ENCODE measurements around the gene CCDC28B. TPM values are rescaled to one million over a fixed set of nuclear protein-coding genes. Genes with fewer than 3 reads are reported as not detected.

CCDC28B gene
- 1 to 10 TPM in 3 of 4 donors, not detected in 1; 1.2 to 4.0 (median 2.7) TPM for total RNA-seq

- Histone ChIP-seq H3K27ac (peak within 1 kb of the TSS; percentile 73 to 92 (median 83)), H3K27me3 (no peaks in the 10 kb centered on the region), H3K9me3 (no peaks in the 10 kb centered on the region), H3K4me3 (peak within 1 kb of the TSS; percentile 38 to 61 (median 50)), H3K36me3 (peaks cover 0 to 18% (median 5%) of the 10 kb centered on the region in 4 donors), H3K4me1 (peaks cover 15 to 34% (median 29%) of the 10 kb centered on the region in 4 donors)
- WGBS, 2 donors (ENCODE audit: low coverage in 1 of 2) = 1% methylated on average over 34 of the region's 34 CpGs; no CpG with 5 or more reads in 1 of the 2 donors
- TF ChIP-seq POLR2AphosphoS5 (IDR thresholded peaks at IDR 0.05) (peak; percentile 13 to 38 (median 28)), CTCF (IDR thresholded peaks at IDR 0.05) (no peak)
- intact Hi-C loops (cut with DNase I; ENCODE audit: low total_unique reads) (no loop called here), in situ Hi-C loops (cut with MboI; ENCODE audit: low pct_ligation_motif_present in 1 of 4, low pct_unique_long_range_greater_than_20kb in 1 of 4, low sequenced_read_pairs in 3 of 4) (loop anchor here in 1 of 4 donors (25.0 kb wide), 1 partner anchor 187 kb away; the partner anchor contains the start of gene BSDC1)
- peak; percentile 55 for DNase-seq
Observed at GRCh38 chr1:32200226-32201010, at the start of gene CCDC28B. Gene CCDC28B (plus strand): TSS chr1:32200595. CDS start chr1:32201936, 1,341 bp downstream.

- in situ Hi-C loops (cut with MboI; ENCODE audit: low pct_ligation_motif_present in 1 of 4, low pct_unique_long_range_greater_than_20kb in 1 of 4, low sequenced_read_pairs in 3 of 4) (no loop called here), intact Hi-C loops (cut with DNase I; ENCODE audit: low total_unique reads) (no loop called here)
- Histone ChIP-seq H3K4me1 (peaks cover 6 to 14% (median 9%) of the 10 kb centered on the region in 4 donors), H3K9me3 (no peaks in the 10 kb centered on the region), H3K4me3 (no peak overlapping the region), H3K27me3 (no peaks in the 10 kb centered on the region), H3K36me3 (no peaks in the 10 kb centered on the region), H3K27ac (no peak overlapping the region)
- TF ChIP-seq POLR2A (IDR thresholded peaks at IDR 0.05) (no peak), EP300 (IDR thresholded peaks at IDR 0.05; ENCODE audit: low read depth) (no peak), CTCF (IDR thresholded peaks at IDR 0.05) (no peak), POLR2AphosphoS5 (IDR thresholded peaks at IDR 0.05) (no peak)
- 90 to 95% methylated on average over 4 to 9 of the region's 9 CpGs for WGBS, 2 donors (ENCODE audit: low coverage in 1 of 2)
- DNase-seq = no peak
Observed at GRCh38 chr1:32150847-32151246, 49.5 kb upstream of the CCDC28B start.

GRCh38 chr1:32151319-32151787 lies 49.0 kb upstream of the CCDC28B start:
- no peaks in the 10 kb centered on the region for H3K36me3 ChIP-seq
- in situ Hi-C loops (cut with MboI; ENCODE audit: low pct_ligation_motif_present in 1 of 4, low pct_unique_long_range_greater_than_20kb in 1 of 4, low sequenced_read_pairs in 3 of 4) (no loop called here), intact Hi-C loops (cut with DNase I; ENCODE audit: low total_unique reads) (no loop called here)
- DNase-seq = no peak
- WGBS, 2 donors (ENCODE audit: low coverage in 1 of 2) = 74 to 80% methylated on average over 5 of the region's 5 CpGs
- H3K4me3 ChIP-seq = no peak overlapping the region
- H3K4me1 ChIP-seq = peaks cover 6 to 14% (median 9%) of the 10 kb centered on the region in 4 donors
- H3K9me3 ChIP-seq = no peaks in the 10 kb centered on the region
- H3K27ac ChIP-seq = no peak overlapping the region
- no peaks in the 10 kb centered on the region for H3K27me3 ChIP-seq
- TF ChIP-seq POLR2AphosphoS5 (IDR thresholded peaks at IDR 0.05) (no peak), EP300 (IDR thresholded peaks at IDR 0.05; ENCODE audit: low read depth) (no peak), CTCF (IDR thresholded peaks at IDR 0.05) (no peak), POLR2A (IDR thresholded peaks at IDR 0.05) (no peak)

GRCh38 chr1:32159189-32159588 lies 41.2 kb upstream of the CCDC28B start:
- 71 to 82% methylated on average over 3 of the region's 3 CpGs for WGBS, 2 donors (ENCODE audit: low coverage in 1 of 2)
- peaks cover 0 to 68% (median 28%) of the 10 kb centered on the region in 4 donors for H3K36me3 ChIP-seq
- no peak overlapping the region for H3K27ac ChIP-seq
- H3K27me3 ChIP-seq = no peaks in the 10 kb centered on the region
- no peaks in the 10 kb centered on the region for H3K4me1 ChIP-seq
- in situ Hi-C loops (cut with MboI; ENCODE audit: low pct_ligation_motif_present in 1 of 4, low pct_unique_long_range_greater_than_20kb in 1 of 4, low sequenced_read_pairs in 3 of 4) (no loop called here), intact Hi-C loops (cut with DNase I; ENCODE audit: low total_unique reads) (no loop called here)
- no peaks in the 10 kb centered on the region for H3K9me3 ChIP-seq
- no peak for DNase-seq
- TF ChIP-seq EP300 (IDR thresholded peaks at IDR 0.05; ENCODE audit: low read depth) (no peak), POLR2AphosphoS5 (IDR thresholded peaks at IDR 0.05) (no peak), CTCF (IDR thresholded peaks at IDR 0.05) (no peak), POLR2A (IDR thresholded peaks at IDR 0.05) (no peak)
- no peak overlapping the region for H3K4me3 ChIP-seq

Measured in transverse colon (tissue), 4 donors.